Measurements from ENCODE around the gene ZSWIM1. TPM values are rescaled to one million over a fixed set of nuclear protein-coding genes. Genes with fewer than 3 reads are reported as not detected.

Gene ZSWIM1
- total RNA-seq, 2 donors from 2014 or later, result 11.6 to 12.5 TPM

- H3K9me3 Mint-ChIP-seq, result no peaks in the 10 kb centered on the region
- Histone ChIP-seq H3K27ac (ENCODE audit: low read depth, low read length) (no peak overlapping the region), H3K27me3 (ENCODE audit: control insufficient read depth, insufficient read depth, low read length, poor library complexity, severe bottlenecking) (no peaks in the 10 kb centered on the region), H3K9ac (ENCODE audit: extremely low read depth, low read length, poor library complexity, severe bottlenecking) (no peak overlapping the region), H3K36me3 (ENCODE audit: control insufficient read depth, insufficient read depth, low read length) (peaks cover 23% of the 10 kb centered on the region), H3K9me3 (ENCODE audit: control insufficient read depth, low read length) (no peaks in the 10 kb centered on the region), H3K4me3 (ENCODE audit: low read length) (no peak overlapping the region), H3K4me1 (ENCODE audit: control insufficient read depth, insufficient read depth, low read length) (no peaks in the 10 kb centered on the region)
- H3K4me3 Mint-ChIP-seq, result no peak overlapping the region
- peaks cover 3% of the 10 kb centered on the region for H3K4me1 Mint-ChIP-seq
- 93 to 94% methylated on average over 14 to 19 of the region's 19 CpGs for WGBS, 2 experiments (ENCODE audit: insufficient coverage in 1 of 2, insufficient read length in 1 of 2)
- no peak for DNase-seq
- no peaks in the 10 kb centered on the region for H3K27me3 Mint-ChIP-seq (ENCODE audit: insufficient read depth)
- H3K36me3 Mint-ChIP-seq (ENCODE audit: low read depth), result peaks cover 29% of the 10 kb centered on the region
- no peak overlapping the region for H3K27ac Mint-ChIP-seq
- TF ChIP-seq CTCF (conservative IDR thresholded peaks at IDR 0.05), result no peak
Measured at GRCh38 chr20:45886590-45887345, 5.7 kb downstream of the ZSWIM1 start.

GRCh38 chr20:45887346-45887715, 6.3 kb downstream of the ZSWIM1 start, which contains the start of gene SPATA25:
TSS of gene SPATA25 (minus strand) at chr20:45887622. CDS start at chr20:45887590, 32 bp downstream.
- WGBS, 2 experiments (ENCODE audit: insufficient coverage in 1 of 2, insufficient read length in 1 of 2), result 88 to 93% methylated on average over 2 to 8 of the region's 8 CpGs
- H3K27ac Mint-ChIP-seq, result peak within 1 kb of the TSS; percentile 6
- H3K27ac ChIP-seq (ENCODE audit: low read depth, low read length), result no peak within 1 kb of the TSS
- H3K36me3 ChIP-seq (ENCODE audit: control insufficient read depth, insufficient read depth, low read length), result peaks cover 24% of the 10 kb centered on the region
- H3K4me1 ChIP-seq (ENCODE audit: control insufficient read depth, insufficient read depth, low read length), result no peaks in the 10 kb centered on the region
- H3K9ac ChIP-seq (ENCODE audit: extremely low read depth, low read length, poor library complexity, severe bottlenecking), result no peak within 1 kb of the TSS
- no peaks in the 10 kb centered on the region for H3K27me3 ChIP-seq (ENCODE audit: control insufficient read depth, insufficient read depth, low read length, poor library complexity, severe bottlenecking)
- peaks cover 4% of the 10 kb centered on the region for H3K4me1 Mint-ChIP-seq
- H3K27me3 Mint-ChIP-seq (ENCODE audit: insufficient read depth), result no peaks in the 10 kb centered on the region
- DNase-seq, result no peak
- no peak for TF ChIP-seq CTCF (conservative IDR thresholded peaks at IDR 0.05)
- H3K4me3 ChIP-seq (ENCODE audit: low read length), result no peak within 1 kb of the TSS
- no peak within 1 kb of the TSS for H3K4me3 Mint-ChIP-seq
- H3K36me3 Mint-ChIP-seq (ENCODE audit: low read depth), result peaks cover 27% of the 10 kb centered on the region
- H3K9me3 ChIP-seq (ENCODE audit: control insufficient read depth, low read length), result no peaks in the 10 kb centered on the region
- no peaks in the 10 kb centered on the region for H3K9me3 Mint-ChIP-seq

- TF ChIP-seq CTCF (conservative IDR thresholded peaks at IDR 0.05), result no peak
- peaks cover 22% of the 10 kb centered on the region for H3K36me3 ChIP-seq (ENCODE audit: control insufficient read depth, insufficient read depth, low read length)
- no peaks in the 10 kb centered on the region for H3K9me3 Mint-ChIP-seq
- H3K4me3 ChIP-seq (ENCODE audit: low read length), result no peak overlapping the region
- WGBS, 2 experiments (ENCODE audit: insufficient coverage in 1 of 2, insufficient read length in 1 of 2), result 92% methylated on average over 2 to 3 of the region's 3 CpGs
- H3K9ac ChIP-seq (ENCODE audit: extremely low read depth, low read length, poor library complexity, severe bottlenecking), result no peak overlapping the region
- H3K9me3 ChIP-seq (ENCODE audit: control insufficient read depth, low read length), result no peaks in the 10 kb centered on the region
- no peak overlapping the region for H3K27ac Mint-ChIP-seq
- DNase-seq, result no peak
- H3K36me3 Mint-ChIP-seq (ENCODE audit: low read depth), result peaks cover 17% of the 10 kb centered on the region
- no peaks in the 10 kb centered on the region for H3K27me3 ChIP-seq (ENCODE audit: control insufficient read depth, insufficient read depth, low read length, poor library complexity, severe bottlenecking)
- H3K4me3 Mint-ChIP-seq, result no peak overlapping the region
- H3K4me1 Mint-ChIP-seq, result peaks cover 4% of the 10 kb centered on the region
- H3K27me3 Mint-ChIP-seq (ENCODE audit: insufficient read depth), result no peaks in the 10 kb centered on the region
- H3K4me1 ChIP-seq (ENCODE audit: control insufficient read depth, insufficient read depth, low read length), result no peaks in the 10 kb centered on the region
- H3K27ac ChIP-seq (ENCODE audit: low read depth, low read length), result no peak overlapping the region
Measured at GRCh38 chr20:45888681-45889080, 7.7 kb downstream of the ZSWIM1 start.
